ENCODE results near the gene CHPF.

Gene CHPF

GRCh38 chr2:219538504-219538951 is 5.1 kb downstream of the CHPF start:
- Histone ChIP-seq H2BK120ac (ENCODE audit: low read depth, low read length) (no peak overlapping the region), H3K27me3 (ENCODE audit: insufficient read depth, low read length, poor library complexity) (no peaks in the 10 kb centered on the region), H3K4ac (ENCODE audit: low read depth, low read length) (no peak overlapping the region), H2AK5ac (ENCODE audit: low read length) (no peak overlapping the region), H3K56ac (ENCODE audit: low read length) (no peak overlapping the region), H2BK5ac (ENCODE audit: low read length) (no peak overlapping the region), H4K8ac (ENCODE audit: low read depth, low read length) (no peak overlapping the region), H3K9ac (ENCODE audit: low read length) (no peak overlapping the region), H3K4me2 (ENCODE audit: low read length) (no peak overlapping the region), H4K5ac (ENCODE audit: low read length) (no peak overlapping the region), H3K79me2 (ENCODE audit: control insufficient read depth, insufficient read depth, low read length) (no peaks in the 10 kb centered on the region), H2BK15ac (replicated peaks; ENCODE audit: low read depth) (no peak overlapping the region), H3K18ac (ENCODE audit: low read length) (no peak overlapping the region), H3K79me1 (ENCODE audit: low read length) (peaks cover 4% of the 10 kb centered on the region), H3K4me1 (ENCODE audit: control insufficient read depth, low read depth, low read length) (peaks cover 6% of the 10 kb centered on the region), H3K23ac (ENCODE audit: low read length) (no peak overlapping the region), H3K27ac (ENCODE audit: low read depth, low read length) (no peak overlapping the region), H3K4me3 (ENCODE audit: low read length) (no peak overlapping the region), H3K36me3 (ENCODE audit: control insufficient read depth, insufficient read depth, low read length) (peaks cover 7% of the 10 kb centered on the region)
- DNase-seq = no peak
- WGBS (ENCODE audit: extremely low coverage, insufficient coverage, low lambda C conversion rate) = no CpG with 5 or more reads among the region's 6 CpGs

GRCh38 chr2:219537657-219538488 is 5.7 kb downstream of the CHPF start:
- no peaks in the 10 kb centered on the region for H3K79me2 ChIP-seq (ENCODE audit: control insufficient read depth, insufficient read depth, low read length)
- peaks cover 6% of the 10 kb centered on the region for H3K4me1 ChIP-seq (ENCODE audit: control insufficient read depth, low read depth, low read length)
- H2AK5ac ChIP-seq (ENCODE audit: low read length) = no peak overlapping the region
- no peak overlapping the region for H4K8ac ChIP-seq (ENCODE audit: low read depth, low read length)
- H3K4ac ChIP-seq (ENCODE audit: low read depth, low read length) = no peak overlapping the region
- peaks cover 7% of the 10 kb centered on the region for H3K36me3 ChIP-seq (ENCODE audit: control insufficient read depth, insufficient read depth, low read length)
- no CpG with 5 or more reads among the region's 15 CpGs for WGBS (ENCODE audit: extremely low coverage, insufficient coverage, low lambda C conversion rate)
- H3K27me3 ChIP-seq (ENCODE audit: insufficient read depth, low read length, poor library complexity) = no peaks in the 10 kb centered on the region
- no peak overlapping the region for H3K4me2 ChIP-seq (ENCODE audit: low read length)
- H2BK5ac ChIP-seq (ENCODE audit: low read length) = no peak overlapping the region
- no peak overlapping the region for H3K18ac ChIP-seq (ENCODE audit: low read length)
- H3K27ac ChIP-seq (ENCODE audit: low read depth, low read length) = no peak overlapping the region
- no peak overlapping the region for H4K5ac ChIP-seq (ENCODE audit: low read length)
- no peak overlapping the region for H3K9ac ChIP-seq (ENCODE audit: low read length)
- H3K79me1 ChIP-seq (ENCODE audit: low read length) = peaks cover 4% of the 10 kb centered on the region
- peak; percentile 70 for DNase-seq
- no peak overlapping the region for H2BK120ac ChIP-seq (ENCODE audit: low read depth, low read length)
- no peak overlapping the region for H2BK15ac ChIP-seq (replicated peaks; ENCODE audit: low read depth)
- H3K4me3 ChIP-seq (ENCODE audit: low read length) = no peak overlapping the region
- H3K23ac ChIP-seq (ENCODE audit: low read length) = no peak overlapping the region
- peak overlapping the region; percentile 25 for H3K56ac ChIP-seq (ENCODE audit: low read length)

GRCh38 chr2:219536967-219537366 is 6.6 kb downstream of the CHPF start:
- no CpG with 5 or more reads among the region's 9 CpGs for WGBS (ENCODE audit: extremely low coverage, insufficient coverage, low lambda C conversion rate)
- Histone ChIP-seq H2AK5ac (ENCODE audit: low read length) (no peak overlapping the region), H2BK15ac (replicated peaks; ENCODE audit: low read depth) (no peak overlapping the region), H3K27me3 (ENCODE audit: insufficient read depth, low read length, poor library complexity) (no peaks in the 10 kb centered on the region), H3K4me2 (ENCODE audit: low read length) (no peak overlapping the region), H3K36me3 (ENCODE audit: control insufficient read depth, insufficient read depth, low read length) (peaks cover 7% of the 10 kb centered on the region), H3K79me1 (ENCODE audit: low read length) (no peaks in the 10 kb centered on the region), H3K18ac (ENCODE audit: low read length) (no peak overlapping the region), H3K23ac (ENCODE audit: low read length) (no peak overlapping the region), H4K5ac (ENCODE audit: low read length) (no peak overlapping the region), H2BK5ac (ENCODE audit: low read length) (no peak overlapping the region), H3K27ac (ENCODE audit: low read depth, low read length) (no peak overlapping the region), H3K4me1 (ENCODE audit: control insufficient read depth, low read depth, low read length) (peaks cover 3% of the 10 kb centered on the region), H3K9ac (ENCODE audit: low read length) (no peak overlapping the region), H3K4me3 (ENCODE audit: low read length) (no peak overlapping the region), H4K8ac (ENCODE audit: low read depth, low read length) (no peak overlapping the region), H3K79me2 (ENCODE audit: control insufficient read depth, insufficient read depth, low read length) (no peaks in the 10 kb centered on the region), H3K4ac (ENCODE audit: low read depth, low read length) (no peak overlapping the region), H2BK120ac (ENCODE audit: low read depth, low read length) (no peak overlapping the region), H3K56ac (ENCODE audit: low read length) (no peak overlapping the region)
- no peak for DNase-seq

- no CpG with 5 or more reads among the region's 16 CpGs for WGBS (ENCODE audit: extremely low coverage, insufficient coverage, low lambda C conversion rate)
- no peak overlapping the region for H2BK5ac ChIP-seq (ENCODE audit: low read length)
- H4K8ac ChIP-seq (ENCODE audit: low read depth, low read length) = no peak overlapping the region
- H2BK15ac ChIP-seq (replicated peaks; ENCODE audit: low read depth) = no peak overlapping the region
- H3K56ac ChIP-seq (ENCODE audit: low read length) = no peak overlapping the region
- no peaks in the 10 kb centered on the region for H3K27me3 ChIP-seq (ENCODE audit: insufficient read depth, low read length, poor library complexity)
- H3K79me2 ChIP-seq (ENCODE audit: control insufficient read depth, insufficient read depth, low read length) = no peaks in the 10 kb centered on the region
- H3K23ac ChIP-seq (ENCODE audit: low read length) = no peak overlapping the region
- no peak overlapping the region for H3K9ac ChIP-seq (ENCODE audit: low read length)
- peaks cover 7% of the 10 kb centered on the region for H3K36me3 ChIP-seq (ENCODE audit: control insufficient read depth, insufficient read depth, low read length)
- H3K18ac ChIP-seq (ENCODE audit: low read length) = no peak overlapping the region
- no peak overlapping the region for H3K4me2 ChIP-seq (ENCODE audit: low read length)
- no peaks in the 10 kb centered on the region for H3K79me1 ChIP-seq (ENCODE audit: low read length)
- H2AK5ac ChIP-seq (ENCODE audit: low read length) = no peak overlapping the region
- H3K4me1 ChIP-seq (ENCODE audit: control insufficient read depth, low read depth, low read length) = peaks cover 2% of the 10 kb centered on the region
- no peak overlapping the region for H2BK120ac ChIP-seq (ENCODE audit: low read depth, low read length)
- no peak overlapping the region for H4K5ac ChIP-seq (ENCODE audit: low read length)
- no peak overlapping the region for H3K27ac ChIP-seq (ENCODE audit: low read depth, low read length)
- DNase-seq = no peak
- H3K4me3 ChIP-seq (ENCODE audit: low read length) = no peak overlapping the region
- no peak overlapping the region for H3K4ac ChIP-seq (ENCODE audit: low read depth, low read length)
Measured at GRCh38 chr2:219536425-219536824, 7.2 kb downstream of the CHPF start.

- Histone ChIP-seq H2BK5ac (ENCODE audit: low read length) (no peak overlapping the region), H3K79me2 (ENCODE audit: control insufficient read depth, insufficient read depth, low read length) (no peaks in the 10 kb centered on the region), H3K4me2 (ENCODE audit: low read length) (no peak overlapping the region), H2BK120ac (ENCODE audit: low read depth, low read length) (no peak overlapping the region), H3K4me3 (ENCODE audit: low read length) (no peak overlapping the region), H2AK5ac (ENCODE audit: low read length) (no peak overlapping the region), H3K27me3 (ENCODE audit: insufficient read depth, low read length, poor library complexity) (no peaks in the 10 kb centered on the region), H3K79me1 (ENCODE audit: low read length) (no peaks in the 10 kb centered on the region), H3K36me3 (ENCODE audit: control insufficient read depth, insufficient read depth, low read length) (no peaks in the 10 kb centered on the region), H3K27ac (ENCODE audit: low read depth, low read length) (no peak overlapping the region), H2BK15ac (replicated peaks; ENCODE audit: low read depth) (no peak overlapping the region), H4K8ac (ENCODE audit: low read depth, low read length) (no peak overlapping the region), H3K9ac (ENCODE audit: low read length) (no peak overlapping the region), H3K4ac (ENCODE audit: low read depth, low read length) (no peak overlapping the region), H3K4me1 (ENCODE audit: control insufficient read depth, low read depth, low read length) (peaks cover 2% of the 10 kb centered on the region), H3K23ac (ENCODE audit: low read length) (no peak overlapping the region), H3K56ac (ENCODE audit: low read length) (no peak overlapping the region), H4K5ac (ENCODE audit: low read length) (no peak overlapping the region), H3K18ac (ENCODE audit: low read length) (no peak overlapping the region)
- no peak for DNase-seq
- no CpG with 5 or more reads among the region's 6 CpGs for WGBS (ENCODE audit: extremely low coverage, insufficient coverage, low lambda C conversion rate)
Measured at GRCh38 chr2:219533930-219534661, 9.5 kb downstream of the CHPF start.
